Adrenal gland (tissue), 12 donors: ENCODE results near the gene HPS3. TPM values are rescaled to one million over a fixed set of nuclear protein-coding genes. Genes with fewer than 3 reads are reported as not detected.
A peak's percentile ranks its signal among the peaks of the same experiment; 100 is the strongest.
"Not testable (repeated sequence)": the region's sequence is repeated elsewhere in the genome, so short reads cannot be mapped to it uniquely, and the experiment has no call there.

Source experiments
- DNase-seq, 7 donors: peaks; one replicate each; pipeline ENCODE4 v3.0.0-alpha.2; 2019 to 2020
- H3K27ac ChIP-seq, 5 donors: fragments of 200-600 bp; sonication (generic) in 4 of 5; 1 replicate in 3 of 5; 2 replicates in 2 of 5; pipeline versions ENCODE4 v1.5.1 to v1.8.0; 2016 to 2020; ENCODE audit warnings: mild to moderate bottlenecking in 1 of 5
- H3K27me3 ChIP-seq: fragments of 200-600 bp; 2 replicates; pipeline ENCODE4 v1.8.0; 2021
- H3K36me3 ChIP-seq, 2 donors: fragments of 200-600 bp; replicated peaks in 1 of 2; 1 replicate in 1 of 2; 2 replicates in 1 of 2; pipeline versions ENCODE4 v1.5.1 to v1.8.0; 2018 to 2022
- H3K4me1 ChIP-seq, 2 donors: fragments of 200-600 bp; replicated peaks in 1 of 2; 1 replicate in 1 of 2; 2 replicates in 1 of 2; pipeline versions ENCODE4 v1.5.1 to v1.8.0; 2018 to 2021
- H3K4me3 ChIP-seq, 4 donors: fragments of 200-600 bp; sonication (generic) in 3 of 4; one replicate each; pipeline ENCODE4 v1.5.1; 2016 to 2018
- H3K9me3 ChIP-seq, 3 donors: fragments of 200-600 bp; sonication (generic) in 1 of 3; replicated peaks in 1 of 3; 1 replicate in 2 of 3; 2 replicates in 1 of 3; pipeline versions ENCODE4 v1.5.1 to v1.8.0; 2016 to 2021
- POLR2A ChIP-seq, 2 donors: fragments of 450-650 bp; IDR thresholded peaks; one replicate each; pipeline ENCODE4 v1.6.1; 2017; ENCODE audit warnings: antibody characterized with exemption in 2 of 2, mild to moderate bottlenecking in 2 of 2, moderate library complexity in 1 of 2
- WGBS, 4 donors: extraction: QIAGEN DNeasy Blood & Tissue Kit in 2 of 4; methylation state at CpG; one replicate each; pipeline versions ENCODE4 v1.1.5 to v1.1.7; 2013 to 2017; 5-methylcytosine and 5-hydroxymethylcytosine counted together
- intact Hi-C, 2 donors: fragments of 100-400 bp; cut with DNase I; formaldehyde crosslinking; loops; one replicate each; pipeline versions ENCODE4 v1.14.1 to v1.15.0; 2022 to 2023
- polyA plus RNA-seq, 3 donors: library from polyadenylated mRNA; stranded (reverse); fragments of 200-250 nt in 2 of 3; fragments of 350-450 nt in 1 of 3; fragmentation: Illumina TruSeq in 1 of 3; extraction: RNeasy Lipid Tissue Mini Kit (QIAGEN cat#74804) in 1 of 3; gene quantifications; one replicate each; pipeline ENCODE4 v1.2.3, GENCODE V29; 2013 to 2014
- total RNA-seq, 9 donors: library from RNA; depleted of rRNA in 4 of 9; stranded (reverse); fragments of >200 nt in 4 of 9; fragments of 120-200 nt in 1 of 9; fragmentation: NEBNext Ultra II Directional in 1 of 9; extraction: Animal tissue kit (Norgen Biotek cat#: 25700) in 1 of 9; gene quantifications; one replicate each; pipeline versions ENCODE4 v1.1.0 to v1.2.4, GENCODE V29; 2013 to 2023
- TF ChIP-seq, protein P1 (sequence below), 6 experiments: fragments of 450-650 bp in 4 of 6; fragments of 200-600 bp in 2 of 6; sonication (generic) in 1 of 6; IDR thresholded peaks; 1 replicate in 5 of 6; 2 replicates in 1 of 6; pipeline versions ENCODE4 v1.5.1 to v1.8.0; 2016 to 2021; ENCODE audit warnings: antibody characterized with exemption in 6 of 6, mild to moderate bottlenecking in 2 of 6, moderate library complexity in 1 of 6
- donor health status: healthy with polysubstance abuse.
- donor health status: Bipolar disorder and iron deficiency.
- donor health status: DM: yes; HTN: yes; CAD: no.
- donor health status: DM: no; HTN: no; CAD: no.
- donor health status: DM: no; HTN: no; CAD: no.
- donor health status: DM: yes; HTN: yes; CAD: no.

The HPS3 gene
- total and polyA plus RNA-seq, 12 donors = 6.7 to 38.2 (median 28.9) TPM

DNA sequence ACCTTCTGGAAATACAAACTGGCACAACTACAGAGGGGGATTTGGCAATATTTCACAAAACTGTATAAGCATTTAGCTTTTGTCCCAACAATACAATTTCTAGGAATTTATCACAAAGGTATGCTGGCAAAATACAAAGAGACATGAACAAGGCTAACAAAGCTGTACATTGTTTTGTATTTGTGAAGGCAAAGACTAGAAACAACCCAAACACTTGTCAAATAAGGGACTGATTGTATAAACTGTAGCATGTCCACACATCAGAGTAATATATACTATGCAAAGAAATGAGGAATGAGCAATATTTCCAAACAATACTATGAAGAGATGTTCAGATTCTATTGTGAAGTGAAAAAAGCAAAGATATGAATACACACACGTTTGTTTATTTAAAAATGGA, 65.8 kb downstream of the HPS3 start:
- DNase-seq = no peak
- Histone ChIP-seq H3K36me3 (no peaks in the 10 kb centered on the region), H3K27me3 (no peaks in the 10 kb centered on the region), H3K27ac (no peak overlapping the region), H3K4me1 (no peaks in the 10 kb centered on the region), H3K4me3 (no peak overlapping the region), H3K9me3 (no peaks in the 10 kb centered on the region)
- 62 to 75% (median 67%) methylated on average over 1 of the region's 1 CpG for WGBS, 4 donors
- intact Hi-C loops = no loop called here
- TF ChIP-seq POLR2A (IDR thresholded peaks at IDR 0.05) = no peak
- TF ChIP-seq, protein P1, sequence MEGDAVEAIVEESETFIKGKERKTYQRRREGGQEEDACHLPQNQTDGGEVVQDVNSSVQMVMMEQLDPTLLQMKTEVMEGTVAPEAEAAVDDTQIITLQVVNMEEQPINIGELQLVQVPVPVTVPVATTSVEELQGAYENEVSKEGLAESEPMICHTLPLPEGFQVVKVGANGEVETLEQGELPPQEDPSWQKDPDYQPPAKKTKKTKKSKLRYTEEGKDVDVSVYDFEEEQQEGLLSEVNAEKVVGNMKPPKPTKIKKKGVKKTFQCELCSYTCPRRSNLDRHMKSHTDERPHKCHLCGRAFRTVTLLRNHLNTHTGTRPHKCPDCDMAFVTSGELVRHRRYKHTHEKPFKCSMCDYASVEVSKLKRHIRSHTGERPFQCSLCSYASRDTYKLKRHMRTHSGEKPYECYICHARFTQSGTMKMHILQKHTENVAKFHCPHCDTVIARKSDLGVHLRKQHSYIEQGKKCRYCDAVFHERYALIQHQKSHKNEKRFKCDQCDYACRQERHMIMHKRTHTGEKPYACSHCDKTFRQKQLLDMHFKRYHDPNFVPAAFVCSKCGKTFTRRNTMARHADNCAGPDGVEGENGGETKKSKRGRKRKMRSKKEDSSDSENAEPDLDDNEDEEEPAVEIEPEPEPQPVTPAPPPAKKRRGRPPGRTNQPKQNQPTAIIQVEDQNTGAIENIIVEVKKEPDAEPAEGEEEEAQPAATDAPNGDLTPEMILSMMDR (IDR thresholded peaks at IDR 0.05) = no peak

DNA sequence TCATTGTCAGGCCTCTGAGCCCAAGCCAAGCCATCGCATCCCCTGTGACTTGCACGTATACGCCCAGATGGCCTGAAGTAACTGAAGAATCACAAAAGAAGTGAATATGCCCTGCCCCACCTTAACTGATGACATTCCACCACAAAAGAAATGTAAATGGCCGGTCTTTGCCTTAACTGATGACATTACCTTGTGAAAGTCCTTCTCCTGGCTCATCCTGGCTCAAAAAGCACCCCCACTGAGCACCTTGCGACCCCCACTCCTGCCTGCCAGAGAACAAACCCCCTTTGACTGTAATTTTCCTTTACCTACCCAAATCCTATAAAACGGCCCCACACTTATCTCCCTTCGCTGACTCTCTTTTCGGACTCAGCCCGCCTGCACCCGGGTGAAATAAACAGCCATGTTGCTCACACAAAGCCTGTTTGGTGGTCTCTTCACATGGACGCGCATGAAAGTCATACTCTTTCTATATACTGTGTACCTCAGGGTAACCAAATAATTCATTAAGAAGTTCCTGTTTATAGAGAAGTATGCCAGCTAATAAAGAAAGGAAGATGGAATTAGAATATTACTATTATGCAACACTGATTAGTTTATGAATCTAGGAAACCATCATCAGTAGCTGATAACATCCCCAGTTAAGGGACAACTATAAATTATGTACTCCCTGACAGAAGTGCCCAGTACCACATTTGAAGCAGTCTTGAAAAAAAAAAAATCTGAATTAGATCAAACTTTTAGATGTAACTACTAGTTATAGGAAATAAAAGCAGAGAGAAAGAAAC, 67.6 kb downstream of the HPS3 start:
- H3K27me3 ChIP-seq, H3K36me3 ChIP-seq, H3K27ac ChIP-seq, intact Hi-C loops, H3K4me1 ChIP-seq, H3K4me3 ChIP-seq, DNase-seq, H3K9me3 ChIP-seq: not testable (repeated sequence)
- 76 to 81% (median 81%) methylated on average over 12 of the region's 12 CpGs for WGBS, 4 donors

DNA sequence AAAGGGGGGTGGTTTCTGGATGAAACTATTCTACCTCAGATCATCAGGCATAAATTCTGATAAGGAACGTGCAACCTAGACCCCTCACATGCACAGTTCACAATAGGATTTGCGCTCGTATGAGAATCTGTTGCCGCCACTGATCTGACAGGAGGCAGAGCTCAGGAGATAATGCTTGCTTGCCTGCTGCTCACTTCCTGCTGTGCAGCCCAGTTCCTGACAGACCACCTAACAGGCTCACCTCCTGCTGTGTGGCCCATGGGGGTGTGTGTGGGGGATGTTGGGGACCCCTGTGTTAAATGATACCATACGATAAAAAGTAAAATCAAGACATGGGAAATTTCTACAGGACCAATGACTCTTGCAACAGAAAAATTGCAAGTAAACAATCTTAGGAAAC, 68.2 kb downstream of the HPS3 start:
- H3K27ac ChIP-seq = no peak overlapping the region
- H3K4me1 ChIP-seq = no peaks in the 10 kb centered on the region
- TF ChIP-seq, protein P1 (IDR thresholded peaks at IDR 0.05) = no peak
- no peak for TF ChIP-seq POLR2A (IDR thresholded peaks at IDR 0.05)
- DNase-seq = peak in 1 of 7 donors; percentile 3
- no peaks in the 10 kb centered on the region for H3K36me3 ChIP-seq
- intact Hi-C loops = no loop called here
- 39 to 56% (median 47%) methylated on average over 5 of the region's 5 CpGs for WGBS, 4 donors
- no peaks in the 10 kb centered on the region for H3K9me3 ChIP-seq
- H3K27me3 ChIP-seq = no peaks in the 10 kb centered on the region
- no peak overlapping the region for H3K4me3 ChIP-seq

DNA sequence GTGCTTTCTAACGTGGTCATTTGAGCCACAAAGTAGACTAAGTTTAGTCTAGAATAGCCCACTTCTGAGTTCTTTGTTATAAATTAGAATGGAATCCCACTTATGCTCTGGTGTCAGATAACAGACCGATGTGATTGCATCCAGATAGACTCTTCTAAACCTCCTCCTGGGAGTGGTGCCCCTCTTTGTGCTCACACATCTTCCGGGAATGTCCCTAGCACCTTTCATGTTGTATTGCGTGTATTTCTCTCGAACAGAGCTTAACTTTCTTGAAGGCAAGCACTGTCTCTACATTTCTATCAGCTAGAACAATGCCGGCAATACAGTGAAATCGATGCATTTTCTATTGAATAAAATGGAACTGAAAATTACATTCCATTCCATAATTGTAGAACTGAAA, 69.2 kb downstream of the HPS3 start:
- DNase-seq = no peak
- no peak overlapping the region for H3K27ac ChIP-seq

More for the DNA sequence above, 69.2 kb downstream of the HPS3 start:
- H3K36me3 ChIP-seq = no peaks in the 10 kb centered on the region
- TF ChIP-seq, protein P1 (IDR thresholded peaks at IDR 0.05) = no peak
- no peak for TF ChIP-seq POLR2A (IDR thresholded peaks at IDR 0.05)
- WGBS, 4 donors = 66 to 74% (median 70%) methylated on average over 7 of the region's 7 CpGs
- H3K9me3 ChIP-seq = no peaks in the 10 kb centered on the region
- intact Hi-C loops = no loop called here
- no peaks in the 10 kb centered on the region for H3K4me1 ChIP-seq
- H3K4me3 ChIP-seq = no peak overlapping the region
- no peaks in the 10 kb centered on the region for H3K27me3 ChIP-seq
